ENCODE results near the gene FOXP3. TPM values are rescaled to one million over a fixed set of nuclear protein-coding genes. Genes with fewer than 3 reads are reported as not detected.

FOXP3 gene
- total RNA-seq, 2 donors from 2014 or later: not detected

DNA sequence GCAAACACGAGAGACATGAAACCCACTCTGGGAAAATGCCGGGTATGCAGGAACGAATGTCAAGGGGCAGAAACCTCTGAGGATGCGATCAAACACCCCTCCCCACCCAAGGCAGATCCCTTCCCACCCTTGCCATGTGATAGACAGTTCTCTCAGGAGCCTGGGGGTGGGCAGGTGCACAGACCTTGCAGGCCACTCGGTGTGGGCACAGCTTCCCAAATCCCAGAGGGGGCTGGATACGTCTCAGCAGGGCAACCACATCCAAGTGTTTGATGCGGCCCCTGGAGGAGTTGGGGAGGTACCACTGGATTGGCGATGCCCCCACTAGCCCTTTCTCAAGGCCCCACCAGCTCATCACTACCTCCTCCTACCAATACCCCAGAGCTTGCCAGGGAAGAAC, 54.1 kb downstream of the FOXP3 start:
- Histone ChIP-seq H3K27me3 (no peaks in the 10 kb centered on the region), H3K4me1 (no peaks in the 10 kb centered on the region), H3K4me3 (no peak overlapping the region), H3K9me3 (no peaks in the 10 kb centered on the region), H3K36me3 (no peaks in the 10 kb centered on the region), H3K27ac (no peak overlapping the region)
- TF ChIP-seq, protein P1, sequence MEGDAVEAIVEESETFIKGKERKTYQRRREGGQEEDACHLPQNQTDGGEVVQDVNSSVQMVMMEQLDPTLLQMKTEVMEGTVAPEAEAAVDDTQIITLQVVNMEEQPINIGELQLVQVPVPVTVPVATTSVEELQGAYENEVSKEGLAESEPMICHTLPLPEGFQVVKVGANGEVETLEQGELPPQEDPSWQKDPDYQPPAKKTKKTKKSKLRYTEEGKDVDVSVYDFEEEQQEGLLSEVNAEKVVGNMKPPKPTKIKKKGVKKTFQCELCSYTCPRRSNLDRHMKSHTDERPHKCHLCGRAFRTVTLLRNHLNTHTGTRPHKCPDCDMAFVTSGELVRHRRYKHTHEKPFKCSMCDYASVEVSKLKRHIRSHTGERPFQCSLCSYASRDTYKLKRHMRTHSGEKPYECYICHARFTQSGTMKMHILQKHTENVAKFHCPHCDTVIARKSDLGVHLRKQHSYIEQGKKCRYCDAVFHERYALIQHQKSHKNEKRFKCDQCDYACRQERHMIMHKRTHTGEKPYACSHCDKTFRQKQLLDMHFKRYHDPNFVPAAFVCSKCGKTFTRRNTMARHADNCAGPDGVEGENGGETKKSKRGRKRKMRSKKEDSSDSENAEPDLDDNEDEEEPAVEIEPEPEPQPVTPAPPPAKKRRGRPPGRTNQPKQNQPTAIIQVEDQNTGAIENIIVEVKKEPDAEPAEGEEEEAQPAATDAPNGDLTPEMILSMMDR (IDR thresholded peaks at IDR 0.05): no peak
- DNase-seq (ENCODE audit: low spot score): no peak

DNA sequence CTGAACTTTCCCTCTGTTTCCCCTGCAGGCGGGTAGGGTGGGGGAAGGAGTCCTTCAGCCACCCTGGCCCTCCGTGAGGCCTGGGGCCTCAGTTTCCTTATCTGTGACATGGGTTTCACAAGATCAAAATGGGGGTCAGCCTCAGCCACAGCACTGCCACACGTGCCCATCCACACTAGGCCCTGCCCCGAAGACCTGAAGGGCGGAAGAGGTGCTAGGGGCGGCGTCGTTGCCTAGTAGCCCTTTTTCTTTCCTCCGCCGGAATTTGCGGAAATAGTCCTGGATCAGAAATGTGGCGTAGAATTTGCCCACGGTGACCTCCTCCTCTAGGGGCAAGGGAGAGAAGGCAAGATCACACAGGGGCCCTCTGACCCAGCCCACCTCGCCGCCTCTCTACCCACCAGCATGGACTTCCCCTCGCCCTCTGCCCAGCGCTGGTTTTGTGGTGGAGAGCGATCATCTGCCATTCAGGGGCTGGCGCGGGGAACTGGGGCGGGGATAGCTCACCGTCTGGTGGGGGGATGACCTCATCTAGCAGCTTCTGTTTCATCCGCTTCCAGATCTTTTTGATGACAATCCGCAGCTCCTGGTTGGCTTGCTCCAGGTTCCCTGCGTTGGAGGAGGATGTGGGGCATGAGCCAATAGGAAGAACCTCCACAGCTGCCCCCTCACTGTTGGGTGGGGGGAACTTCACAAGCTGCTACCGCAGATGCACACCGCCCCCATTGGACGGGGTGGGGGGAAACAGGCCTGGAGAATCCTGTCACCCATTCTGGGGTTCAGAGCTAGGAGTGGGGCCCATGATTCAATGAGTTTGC, 54.9 kb downstream of the FOXP3 start:
- Histone ChIP-seq H3K4me3 (no peak overlapping the region), H3K4me1 (no peaks in the 10 kb centered on the region), H3K27me3 (no peaks in the 10 kb centered on the region), H3K36me3 (no peaks in the 10 kb centered on the region), H3K27ac (no peak overlapping the region), H3K9me3 (no peaks in the 10 kb centered on the region)
- no peak for DNase-seq (ENCODE audit: low spot score)
- TF ChIP-seq, protein P1 (IDR thresholded peaks at IDR 0.05): no peak

DNA sequence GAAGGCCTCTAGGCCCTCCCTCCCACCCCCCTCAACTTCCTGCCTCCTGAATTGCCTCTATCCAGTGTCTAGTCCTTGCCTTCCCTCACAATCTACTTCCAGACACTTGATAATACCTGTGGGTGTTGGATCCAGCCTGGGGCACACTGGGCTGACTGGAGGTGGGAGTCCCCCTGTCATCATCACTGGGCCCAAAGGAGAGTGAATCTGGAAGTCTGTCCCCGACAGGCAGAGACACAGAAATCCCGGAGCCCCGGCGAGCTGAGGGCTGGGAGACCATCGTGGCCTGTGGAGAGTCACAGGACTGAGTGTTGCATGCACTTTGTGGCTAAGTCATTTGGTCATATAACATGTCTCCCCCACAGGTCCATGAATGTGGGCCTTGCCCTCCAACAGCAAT, 56.1 kb downstream of the FOXP3 start:
- TF ChIP-seq, protein P1 (IDR thresholded peaks at IDR 0.05): no peak
- no peaks in the 10 kb centered on the region for H3K36me3 ChIP-seq
- no peaks in the 10 kb centered on the region for H3K27me3 ChIP-seq
- H3K4me3 ChIP-seq: no peak overlapping the region
- no peak overlapping the region for H3K27ac ChIP-seq
- no peaks in the 10 kb centered on the region for H3K4me1 ChIP-seq
- no peaks in the 10 kb centered on the region for H3K9me3 ChIP-seq
- DNase-seq (ENCODE audit: low spot score): no peak

DNA sequence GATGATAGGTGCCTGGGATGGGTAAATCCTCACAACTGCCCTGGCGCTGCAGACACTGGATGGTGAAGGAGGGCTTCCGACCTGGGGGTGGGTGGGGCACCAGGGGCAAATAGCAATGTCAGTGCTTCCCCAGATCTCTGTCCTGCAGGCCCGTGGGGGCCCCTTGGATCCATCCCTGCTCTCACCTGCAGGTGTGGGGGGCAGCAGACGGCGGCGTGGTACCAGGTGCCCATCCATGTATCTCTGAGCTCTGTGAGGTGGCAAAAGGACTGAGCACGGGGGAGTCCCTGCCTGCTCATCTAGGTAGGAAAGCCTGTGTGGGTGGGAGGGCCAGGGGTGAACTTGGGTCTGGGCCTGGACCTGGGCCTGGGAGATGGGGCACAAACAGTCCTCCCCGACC, 58.0 kb downstream of the FOXP3 start:
- no peaks in the 10 kb centered on the region for H3K27me3 ChIP-seq
- H3K4me1 ChIP-seq: no peaks in the 10 kb centered on the region
- no peaks in the 10 kb centered on the region for H3K36me3 ChIP-seq
- H3K4me3 ChIP-seq: no peak overlapping the region
- no peaks in the 10 kb centered on the region for H3K9me3 ChIP-seq
- DNase-seq (ENCODE audit: low spot score): no peak
- no peak overlapping the region for H3K27ac ChIP-seq
- TF ChIP-seq, protein P1 (IDR thresholded peaks at IDR 0.05): no peak

DNA sequence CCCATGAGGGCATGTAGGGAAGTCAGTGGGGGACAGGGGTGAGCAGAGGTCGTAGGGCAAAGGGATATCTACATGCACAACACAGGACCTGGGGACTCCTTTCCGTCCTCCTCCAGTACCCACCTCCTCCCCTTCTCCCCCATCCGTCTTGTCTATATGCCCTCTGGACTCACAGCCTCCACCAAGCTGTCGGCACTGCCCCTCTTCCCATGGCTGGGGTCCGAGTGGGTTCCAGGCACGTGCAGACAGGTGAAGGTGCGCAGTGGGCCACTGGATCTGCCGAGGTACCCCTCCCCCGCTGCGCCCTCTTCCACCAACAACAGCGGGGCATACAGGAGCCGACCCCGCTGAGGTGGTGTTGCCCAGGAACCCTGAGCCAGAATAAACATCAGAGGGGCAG, 59.1 kb downstream of the FOXP3 start:
- no peak overlapping the region for H3K4me3 ChIP-seq
- peak overlapping the region in 1 of 2 donors; percentile 75 for H3K27ac ChIP-seq
- no peaks in the 10 kb centered on the region for H3K36me3 ChIP-seq
- H3K4me1 ChIP-seq: no peaks in the 10 kb centered on the region
- H3K9me3 ChIP-seq: no peaks in the 10 kb centered on the region
- no peaks in the 10 kb centered on the region for H3K27me3 ChIP-seq
- TF ChIP-seq, protein P1 (IDR thresholded peaks at IDR 0.05): no peak
- DNase-seq (ENCODE audit: low spot score): no peak

DNA sequence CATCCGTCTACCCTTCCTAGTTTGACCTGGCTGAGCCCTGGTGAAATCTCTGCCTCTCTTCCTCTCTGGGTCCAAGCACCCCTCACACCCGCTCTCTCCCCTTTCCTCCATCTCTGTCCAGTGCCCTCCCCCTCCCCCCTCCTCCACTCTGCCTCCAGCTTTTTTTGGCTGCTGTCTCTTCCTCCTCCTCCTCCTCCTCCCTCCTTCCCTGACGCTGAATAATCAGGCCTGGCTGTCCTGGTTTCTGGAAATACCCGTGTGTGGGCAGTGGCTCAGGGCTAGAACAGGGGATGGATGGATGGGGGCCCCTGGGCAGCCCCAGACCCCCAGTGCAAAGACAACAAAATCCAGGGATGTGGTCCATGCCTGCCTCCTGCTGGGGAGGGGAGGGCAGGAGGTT, 59.8 kb downstream of the FOXP3 start:
- DNase-seq (ENCODE audit: low spot score): no peak
- peak overlapping the region; percentile 46 to 75 for H3K27ac ChIP-seq
- no peaks in the 10 kb centered on the region for H3K4me1 ChIP-seq
- no peak overlapping the region for H3K4me3 ChIP-seq
- no peaks in the 10 kb centered on the region for H3K36me3 ChIP-seq
- H3K27me3 ChIP-seq: no peaks in the 10 kb centered on the region
- H3K9me3 ChIP-seq: no peaks in the 10 kb centered on the region
- TF ChIP-seq, protein P1 (IDR thresholded peaks at IDR 0.05): no peak
